GM21576 (cell line): Measurements from ENCODE around the gene MLXIPL.
"Not testable (repeated sequence)": the region's sequence is repeated elsewhere in the genome, so short reads cannot be mapped to it uniquely, and the experiment has no call there.

ENCODE experiments used
- ATAC-seq: cut with Tn5 transposase; IDR thresholded peaks from one replicate; pipeline ENCODE4 v1.9.1; 2021; ENCODE audit warnings: mild to moderate bottlenecking, moderate library complexity; ENCODE audit not compliant: unreplicated experiment

MLXIPL gene

GRCh38 chr7:73582664-73583202, 41.6 kb downstream of the MLXIPL start:
- ATAC-seq = no peak

GRCh38 chr7:73581006-73581405, 43.3 kb downstream of the MLXIPL start:
- ATAC-seq = not testable (repeated sequence)

- peak; percentile 84 for ATAC-seq
Observed at GRCh38 chr7:73578342-73579128, 45.8 kb downstream of the MLXIPL start, which contains the start of gene TBL2. Gene TBL2, minus strand, starts transcription at chr7:73578579. Its CDS starts 30 bp downstream, at chr7:73578549.

GRCh38 chr7:73577627-73578341, 46.5 kb downstream of the MLXIPL start:
- peak; percentile 4 for ATAC-seq

DNA sequence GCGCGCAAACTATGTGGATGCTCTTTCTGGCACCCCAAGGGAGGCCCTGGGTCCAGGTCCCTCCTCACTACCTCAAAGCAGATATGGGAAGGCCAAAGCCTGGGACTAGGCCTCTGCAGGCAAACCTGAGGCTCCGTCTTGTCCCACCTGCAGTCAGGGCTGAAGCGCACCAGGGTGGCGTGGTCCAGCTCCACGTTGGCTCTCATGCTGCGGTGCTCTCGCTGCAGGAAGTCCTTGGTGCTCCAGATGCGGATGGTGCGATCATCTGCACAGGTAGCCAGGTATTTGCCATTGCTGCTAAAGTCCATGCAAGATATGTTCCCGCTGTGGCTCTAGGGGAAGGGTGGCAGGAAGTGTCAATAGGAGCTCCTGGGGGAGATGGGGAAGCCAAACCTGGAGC, 50.5 kb downstream of the MLXIPL start:
- ATAC-seq = no peak

GRCh38 chr7:73573276-73573675, 51.0 kb downstream of the MLXIPL start:
- no peak for ATAC-seq

GRCh38 chr7:73572767-73573186, 51.5 kb downstream of the MLXIPL start:
- ATAC-seq = no peak

DNA sequence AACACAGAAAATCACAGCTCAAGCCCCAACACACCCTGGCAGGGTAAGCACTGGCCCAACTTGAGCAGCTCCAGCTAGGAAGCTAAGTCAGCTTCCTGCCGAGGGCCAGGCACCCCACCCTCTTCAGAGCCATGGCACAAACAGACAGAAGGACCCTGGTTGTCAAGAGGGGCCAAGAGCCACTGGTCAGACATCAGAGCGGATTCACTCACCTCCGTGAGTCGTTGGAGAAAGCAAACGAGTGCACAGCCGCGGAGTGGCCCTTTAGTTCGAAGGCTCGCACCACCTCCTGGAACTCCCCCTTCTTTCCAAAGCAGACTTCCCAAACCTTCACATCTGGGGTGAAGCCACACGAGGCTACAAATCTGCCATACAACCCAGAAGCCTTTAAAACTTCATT, 53.3 kb downstream of the MLXIPL start:
- no peak for ATAC-seq

DNA sequence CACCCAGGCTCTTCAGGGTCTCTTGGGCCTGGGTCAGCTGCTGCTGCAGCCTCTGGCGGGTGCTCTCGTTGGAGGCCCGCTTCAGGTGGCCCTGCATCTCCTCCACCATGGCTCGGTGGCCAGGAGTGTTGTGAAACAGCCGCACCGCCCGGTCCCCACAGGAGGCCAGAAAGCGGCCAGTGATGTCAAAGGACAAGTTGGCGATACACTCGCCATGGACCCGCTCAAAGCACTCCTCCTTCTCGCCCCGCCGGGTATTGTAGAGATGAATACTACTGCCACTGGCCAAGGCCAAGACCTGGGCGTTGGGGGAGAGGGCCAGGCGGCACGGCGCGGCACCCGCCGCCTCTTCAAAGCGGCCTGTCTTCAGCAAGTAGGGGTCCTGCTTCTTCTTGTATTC, 53.8 kb downstream of the MLXIPL start:
- ATAC-seq = no peak

DNA sequence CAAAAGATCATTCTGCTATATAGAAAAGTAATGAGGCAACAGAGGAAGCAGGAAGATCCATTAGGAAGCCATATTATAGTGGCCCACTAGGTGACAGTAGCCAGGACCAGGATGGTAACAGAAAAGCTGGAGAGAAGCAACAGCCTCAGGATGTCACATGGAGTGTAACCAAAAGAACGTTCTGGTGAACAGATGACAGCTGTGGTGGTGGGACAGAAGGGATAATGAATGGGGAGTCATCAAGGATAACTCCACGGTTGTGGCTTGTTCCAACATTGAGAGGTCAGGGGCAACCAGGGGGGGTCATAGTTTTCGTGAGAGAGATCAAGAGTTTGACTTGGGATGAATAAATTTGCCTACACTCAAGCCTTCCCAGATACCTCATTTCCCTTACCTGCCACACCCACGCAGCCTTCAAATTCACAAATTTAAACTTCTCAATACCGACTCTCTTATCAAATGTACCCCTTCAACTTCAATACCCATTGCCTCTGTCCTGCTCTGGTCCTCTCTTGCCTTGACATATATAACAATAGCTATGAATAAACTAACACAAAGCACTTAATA, 55.2 kb downstream of the MLXIPL start:
- ATAC-seq = no peak

DNA sequence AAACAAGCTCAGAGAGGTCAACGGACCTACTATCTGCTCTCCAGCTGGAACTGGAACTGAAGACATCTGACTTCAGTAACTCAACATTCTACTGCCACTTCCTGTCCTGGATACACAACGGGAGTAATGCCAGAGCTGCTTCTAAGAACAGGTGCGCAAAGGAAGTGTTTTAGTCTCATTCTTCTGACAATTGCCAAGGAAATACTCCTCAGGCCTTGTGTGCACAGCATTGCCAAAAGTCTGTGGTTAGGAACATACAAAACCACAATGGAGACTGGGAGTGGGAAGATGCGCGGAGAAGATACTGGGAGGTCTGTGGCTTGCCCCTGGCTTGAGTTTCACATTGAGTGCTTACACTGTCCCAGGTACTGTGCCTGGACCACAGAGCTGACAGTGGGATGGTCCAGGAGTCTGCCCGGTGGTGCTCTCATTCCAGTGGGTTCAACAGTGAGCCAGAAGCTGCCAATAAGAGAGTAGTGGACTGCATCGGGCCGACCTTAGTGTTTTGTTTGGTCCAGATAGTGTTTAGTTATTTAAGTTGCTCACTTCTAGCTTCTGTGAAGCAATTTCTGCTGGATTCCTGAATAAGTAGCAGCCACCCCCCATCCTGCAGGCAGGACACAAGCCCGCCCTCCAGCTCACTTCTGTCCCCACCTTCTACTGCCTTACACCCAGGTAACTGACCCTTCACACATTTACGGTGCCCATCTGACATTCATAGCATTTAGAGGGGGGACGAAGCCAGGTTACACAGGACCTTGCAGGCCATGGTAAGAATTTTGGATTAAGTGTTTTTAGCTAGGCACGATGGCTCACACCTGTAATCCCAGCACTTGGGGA, 56.3 kb downstream of the MLXIPL start:
- ATAC-seq = no peak

DNA sequence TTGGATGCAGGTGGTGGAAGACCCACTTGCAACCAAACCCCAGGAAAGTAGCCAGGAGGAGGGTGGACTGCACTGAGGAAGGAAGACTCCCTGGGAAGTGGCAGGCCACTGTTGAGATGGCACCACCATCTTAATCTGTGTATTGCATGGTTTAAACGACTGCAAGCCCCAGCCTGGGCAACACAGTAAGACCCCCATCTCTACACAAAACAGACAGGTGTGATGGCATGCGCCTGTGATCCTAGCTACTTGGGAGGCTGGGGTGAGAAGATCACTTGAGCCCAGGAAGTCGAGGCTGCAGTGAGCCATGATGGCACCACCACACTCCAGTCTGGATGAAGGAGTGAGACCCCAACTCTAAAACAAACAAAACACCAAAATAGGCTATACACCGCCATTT, 57.2 kb downstream of the MLXIPL start:
- no peak for ATAC-seq

DNA sequence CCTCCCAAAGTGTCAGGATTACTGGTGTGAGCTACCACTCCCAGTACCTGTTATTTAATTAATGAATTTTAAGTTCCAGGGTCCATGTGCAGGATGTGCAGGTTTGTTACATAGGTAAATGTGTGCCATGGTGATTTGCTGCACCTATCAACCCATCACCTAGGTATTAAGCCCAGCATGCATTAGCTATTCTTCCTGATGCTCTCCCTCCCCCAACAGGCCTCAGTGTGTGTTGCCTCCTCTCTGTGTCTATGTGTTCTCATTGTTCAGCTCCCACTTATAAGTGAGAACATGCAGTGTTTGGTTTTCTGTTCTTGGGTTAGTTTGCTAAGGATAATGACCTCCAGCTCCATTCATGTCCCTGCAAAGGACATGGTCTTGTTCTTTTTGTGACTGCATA, 57.9 kb downstream of the MLXIPL start:
- not testable (repeated sequence) for ATAC-seq

DNA sequence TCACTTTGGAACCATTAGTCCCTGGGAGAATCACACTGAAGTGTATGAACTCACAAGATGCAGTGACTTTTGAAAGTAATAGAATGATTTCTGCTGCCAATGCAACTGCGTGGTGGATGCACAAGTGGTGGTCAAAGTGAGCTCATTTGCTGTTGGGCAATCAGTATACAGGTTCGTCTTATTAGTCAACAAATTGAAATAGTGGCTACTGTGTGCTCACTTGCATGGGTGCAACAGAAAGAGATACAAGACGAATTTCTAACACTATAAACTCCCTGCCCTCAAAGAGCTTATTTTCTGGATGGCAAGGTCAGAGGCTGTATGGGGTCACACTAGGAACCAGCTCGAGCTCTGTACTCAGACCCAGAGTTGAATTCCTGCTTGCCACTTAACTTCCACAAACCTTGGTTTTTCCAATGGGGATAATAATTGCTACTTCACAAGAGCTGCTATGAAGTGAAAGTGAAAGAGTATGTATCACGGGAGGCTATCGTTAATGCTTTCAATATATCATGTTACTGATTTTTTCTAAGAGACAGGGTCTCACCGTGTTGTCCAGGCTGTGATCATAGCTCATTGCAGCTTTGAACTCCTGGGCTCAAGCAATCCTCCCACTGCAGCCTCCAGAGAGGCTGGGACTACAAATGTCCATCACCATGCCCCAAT, 58.5 kb downstream of the MLXIPL start:
- no peak for ATAC-seq

DNA sequence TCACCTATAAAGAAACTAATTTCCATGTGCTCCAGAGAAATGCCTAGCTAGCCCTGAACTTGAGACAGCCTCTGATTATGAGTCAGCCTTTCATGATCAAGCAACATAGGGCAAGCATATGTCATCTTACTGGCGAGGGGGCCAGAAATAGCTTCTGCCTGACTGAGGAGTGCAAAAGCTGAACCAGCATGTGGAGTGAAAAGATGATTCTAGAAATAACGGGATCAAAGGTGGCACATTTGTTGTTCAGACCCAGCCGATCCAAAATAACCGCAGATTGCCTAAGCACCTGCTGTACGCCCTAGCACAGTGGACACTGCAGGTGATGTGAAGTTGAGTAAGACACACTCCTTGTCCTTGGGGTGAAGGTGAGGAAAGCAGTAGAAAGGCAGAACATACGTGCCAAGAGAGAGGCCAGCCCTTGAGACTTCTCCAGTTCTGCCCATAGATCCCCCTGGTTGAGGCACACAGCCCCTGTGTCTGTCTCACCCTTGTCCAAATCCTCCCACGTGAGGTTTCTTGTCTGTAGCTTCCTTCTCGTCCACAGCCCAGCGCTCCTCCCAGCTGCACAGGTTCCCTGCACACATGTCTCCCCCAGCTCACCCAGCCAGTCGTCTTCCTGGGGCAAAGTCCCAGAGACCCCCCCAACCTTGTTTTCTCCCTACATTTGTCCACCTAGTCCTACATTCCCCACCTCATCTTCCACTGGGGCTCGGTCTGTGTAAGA, 64.0 kb downstream of the MLXIPL start:
- ATAC-seq = no peak

GRCh38 chr7:73557397-73558257, 66.7 kb downstream of the MLXIPL start, which contains the start of gene BCL7B:
Gene BCL7B, minus strand, starts transcription at chr7:73557690. Its CDS starts 112 bp downstream, at chr7:73557578.
- peak; percentile 39 for ATAC-seq

- peak; percentile 85 for ATAC-seq
Observed at GRCh38 chr7:73557108-73557396, 67.3 kb downstream of the MLXIPL start.

DNA sequence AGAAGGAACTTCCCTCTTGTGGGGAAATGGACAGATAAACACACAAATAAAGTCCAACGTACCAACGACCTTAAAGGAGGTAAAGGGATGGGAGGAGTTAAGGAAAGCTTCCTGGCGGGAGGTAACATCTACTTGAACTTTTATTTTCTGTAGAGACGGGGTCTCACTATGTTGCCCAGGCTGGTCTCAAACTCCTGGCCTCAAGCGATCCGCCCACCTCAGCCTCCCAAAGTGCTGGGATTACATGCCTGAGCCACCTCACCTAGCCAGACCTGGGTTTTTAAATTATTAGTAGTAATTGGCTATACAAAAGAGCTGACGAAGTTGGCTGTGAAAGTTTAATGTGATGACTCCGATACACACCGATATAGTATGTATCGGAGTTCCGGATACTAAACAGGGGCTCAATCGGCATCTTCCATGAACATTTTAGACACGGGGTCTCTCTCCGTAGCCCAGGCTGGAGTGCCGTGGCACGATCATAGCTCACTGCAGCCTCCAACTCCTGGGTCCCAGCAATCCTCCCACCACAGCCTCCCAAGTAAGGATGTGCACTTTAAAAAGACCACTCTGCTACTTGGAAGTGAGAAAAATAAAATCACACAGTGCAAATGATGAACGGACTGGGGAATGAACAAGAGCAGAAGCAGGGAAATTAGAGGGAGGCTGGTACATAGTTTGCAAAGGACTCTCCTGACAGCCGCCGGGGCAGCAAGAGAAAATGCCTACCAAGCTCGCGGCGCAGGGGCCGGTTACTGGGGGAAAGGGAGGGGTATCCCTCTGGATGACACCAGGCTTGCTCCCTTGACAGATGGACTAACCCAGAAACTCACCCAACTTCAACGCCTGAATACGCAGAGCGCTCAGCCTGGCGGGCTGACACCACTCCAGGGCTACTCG, 67.9 kb downstream of the MLXIPL start:
- no peak for ATAC-seq
